NCI-H446 treated with DMSO at 0.1 percent for 48 hours (cell line): ENCODE results near the gene TMEM123.

ENCODE experiments used
- DNase-seq: peaks from one replicate; lab custom pipeline; 2025; lab: John Stamatoyannopoulos, UW

TMEM123 gene

DNA sequence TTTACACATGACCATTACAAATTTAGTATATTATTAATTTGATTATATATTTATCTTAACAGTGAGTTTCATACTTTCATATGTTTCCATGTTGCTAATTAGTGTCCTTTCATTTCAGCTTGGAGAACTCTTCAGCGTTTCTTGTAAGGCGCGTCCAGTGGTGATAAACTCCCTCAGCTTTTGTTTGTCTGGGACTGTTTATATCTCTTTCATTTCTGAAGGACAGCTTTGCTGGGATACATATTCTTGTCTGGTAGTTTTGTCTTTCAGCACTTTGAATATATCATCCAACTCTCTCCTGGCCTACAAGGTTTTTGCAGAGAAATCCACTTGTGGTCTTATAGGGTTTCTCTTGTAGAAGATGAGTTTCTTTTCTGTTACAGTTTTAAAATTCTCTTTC is 93.2 kb downstream of the TMEM123 start:
- no peak for DNase-seq

DNA sequence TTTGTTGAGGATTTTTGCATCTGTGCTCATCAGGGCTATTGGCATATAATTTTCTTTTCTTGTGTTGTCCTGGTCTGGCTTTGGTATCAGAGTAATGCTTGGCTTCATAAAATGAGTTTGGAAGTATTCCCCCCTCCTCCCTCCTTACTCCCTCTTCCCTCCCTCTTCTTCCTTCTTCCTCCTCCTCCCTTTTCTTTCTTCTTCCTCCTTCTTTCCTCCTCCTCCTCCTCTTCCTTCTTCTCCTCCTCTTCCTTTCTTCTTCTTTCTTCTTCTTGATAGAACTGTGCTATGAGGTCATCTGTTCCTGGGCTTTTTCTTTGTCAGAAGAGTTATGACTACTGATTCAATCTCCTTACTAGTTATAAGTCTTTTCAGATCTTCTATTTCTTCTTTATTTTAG is 95.4 kb downstream of the TMEM123 start:
- DNase-seq: no peak

- no peak for DNase-seq
Measured at GRCh38 chr11:102347462-102348370, 104.8 kb downstream of the TMEM123 start.

DNA sequence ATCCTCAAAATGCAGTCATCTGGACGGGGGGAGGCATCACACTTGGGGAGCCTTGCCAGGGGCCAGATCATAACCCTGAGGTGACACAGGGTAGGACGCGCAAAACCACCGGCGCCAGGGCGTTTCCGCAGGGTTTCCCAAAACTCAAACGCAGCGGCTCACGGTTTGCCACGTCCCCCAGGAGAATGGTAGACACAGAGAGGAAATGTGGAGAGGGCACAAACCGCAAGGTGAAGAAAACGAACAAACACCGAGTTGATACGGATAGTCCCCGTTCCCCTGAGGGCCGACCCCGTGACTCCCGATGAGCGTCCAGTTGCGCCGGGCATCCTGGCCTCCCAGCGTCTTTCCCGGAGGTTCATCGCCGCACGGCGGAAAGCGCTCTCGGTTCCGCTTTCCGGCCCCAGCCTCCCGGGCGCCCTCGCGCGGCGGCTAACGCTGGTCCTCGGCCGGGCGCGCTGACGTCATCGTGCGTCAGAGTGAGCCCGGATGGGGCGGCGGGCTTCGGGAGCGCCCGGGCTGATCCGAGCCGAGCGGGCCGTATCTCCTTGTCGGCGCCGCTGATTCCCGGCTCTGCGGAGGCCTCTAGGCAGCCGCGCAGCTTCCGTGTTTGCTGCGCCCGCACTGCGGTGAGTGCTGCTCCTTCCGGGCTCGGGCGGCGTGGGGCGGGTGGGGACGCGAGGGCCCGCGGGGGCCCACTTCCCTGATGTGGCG is 105.7 kb downstream of the TMEM123 start, which contains the start of gene BIRC2:
BIRC2 (plus strand) TSS at position 467 of the 714 bp plus-strand sequence. CDS start 2,641 bp downstream, outside the sequence.
- peak; percentile 67 for DNase-seq

DNA sequence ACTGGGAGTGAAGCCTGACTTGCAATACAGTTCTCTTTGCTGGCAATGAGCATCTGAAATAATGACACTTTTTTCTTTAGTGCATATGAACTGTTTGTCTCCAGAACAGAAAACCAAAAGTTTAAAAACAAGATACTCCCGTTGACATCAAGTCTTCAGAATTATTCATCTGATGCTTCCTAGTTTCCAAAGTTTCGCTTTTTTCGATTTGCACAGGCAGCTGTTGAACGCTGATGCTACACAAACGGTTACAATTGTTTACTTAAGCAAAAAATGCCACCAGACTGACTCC is 106.2 kb downstream of the TMEM123 start:
- DNase-seq: no peak
